ENCODE data around the gene FCSK.
A peak's percentile ranks its signal among the peaks of the same experiment; 100 is the strongest.
"Not testable (repeated sequence)": the region's sequence is repeated elsewhere in the genome, so short reads cannot be mapped to it uniquely, and the experiment has no call there.

Gene FCSK

DNA sequence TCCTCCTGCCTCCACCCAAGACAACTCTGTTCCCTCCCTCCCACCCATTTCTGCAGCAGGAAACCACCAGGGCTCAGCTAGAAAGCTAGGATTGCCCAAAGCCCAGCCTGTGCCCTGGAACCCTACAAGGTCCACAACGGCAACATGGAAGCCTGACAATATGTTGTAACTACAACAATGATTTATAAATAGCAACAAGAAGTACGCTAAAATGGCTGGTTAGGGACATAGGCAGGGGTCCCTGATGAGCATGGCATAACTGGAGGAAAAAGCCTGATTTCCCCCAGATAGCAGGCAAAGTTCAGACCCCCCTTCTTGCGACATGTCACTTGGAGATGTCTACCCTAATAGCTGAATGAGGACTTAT lies 22.1 kb upstream of the FCSK start:
- DNase-seq (ENCODE audit: low read depth in 2 of 2): no peak

DNA sequence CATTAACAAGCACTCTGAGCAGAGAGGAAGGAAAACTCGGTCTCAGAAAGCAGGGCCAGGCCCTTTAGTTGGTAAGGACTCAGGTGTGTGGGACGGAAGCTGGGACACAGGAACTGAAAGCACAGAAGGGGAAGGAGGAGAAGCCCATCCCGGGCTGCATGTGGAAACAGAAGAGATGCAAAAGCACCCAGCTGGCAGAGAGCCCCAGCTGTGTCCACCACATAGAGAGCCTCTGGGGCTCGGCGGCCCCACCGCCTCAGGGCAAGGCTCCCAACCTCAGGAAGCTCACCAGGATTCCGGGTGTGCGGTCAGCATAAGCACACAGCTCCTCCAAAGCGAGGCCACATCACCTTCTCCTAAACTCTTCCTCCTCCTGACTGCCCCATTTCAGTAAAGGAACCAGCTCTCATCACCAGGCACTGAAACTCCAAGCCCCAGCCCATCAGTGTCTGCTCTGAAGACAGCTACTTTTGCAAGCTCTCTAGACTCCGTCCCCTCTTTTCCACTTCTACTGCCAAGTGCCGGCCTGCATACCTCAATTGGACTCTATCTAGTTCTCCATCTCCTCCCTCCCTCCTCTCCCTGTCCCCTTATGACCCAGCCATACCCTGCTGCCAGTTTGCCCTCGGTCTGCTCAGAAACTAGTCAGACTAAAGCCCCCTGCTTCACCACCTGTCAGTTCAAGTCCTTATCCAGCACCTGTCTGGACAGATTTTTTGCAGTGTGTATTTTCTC lies 21.5 kb upstream of the FCSK start:
- no peak for DNase-seq (ENCODE audit: low read depth in 2 of 2)

DNA sequence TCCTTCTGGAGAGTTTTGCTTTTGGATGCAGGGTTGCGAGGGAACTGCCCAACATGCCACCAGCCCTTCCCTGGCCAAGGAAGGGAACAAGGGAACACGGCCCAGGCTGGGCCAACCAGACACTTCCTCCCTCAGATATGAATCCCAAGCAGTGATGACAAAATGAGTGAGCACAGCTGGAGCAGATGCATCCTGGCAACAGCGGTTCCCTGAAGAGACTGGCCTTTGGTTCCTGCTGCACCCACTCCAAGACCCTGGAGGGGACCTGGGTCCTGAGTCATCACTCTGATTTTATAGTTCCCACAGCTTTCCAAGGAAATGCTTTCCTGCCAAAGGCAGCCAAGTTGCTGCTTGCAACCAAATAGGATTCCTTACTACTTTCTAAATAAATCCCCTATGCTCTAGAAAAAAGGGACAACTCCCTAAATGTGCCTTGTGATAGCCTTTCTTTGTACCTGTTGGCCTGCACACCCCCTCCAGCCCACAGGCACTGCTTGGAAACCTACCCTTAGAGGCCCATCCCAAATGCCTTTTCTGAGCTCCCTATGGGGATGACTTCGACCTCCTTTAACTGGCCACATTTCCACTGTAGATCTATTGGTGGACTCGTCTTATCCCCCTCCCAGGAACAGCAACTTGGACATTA lies 20.8 kb upstream of the FCSK start:
- DNase-seq (ENCODE audit: low read depth in 2 of 2): peak; percentile 49 to 52

DNA sequence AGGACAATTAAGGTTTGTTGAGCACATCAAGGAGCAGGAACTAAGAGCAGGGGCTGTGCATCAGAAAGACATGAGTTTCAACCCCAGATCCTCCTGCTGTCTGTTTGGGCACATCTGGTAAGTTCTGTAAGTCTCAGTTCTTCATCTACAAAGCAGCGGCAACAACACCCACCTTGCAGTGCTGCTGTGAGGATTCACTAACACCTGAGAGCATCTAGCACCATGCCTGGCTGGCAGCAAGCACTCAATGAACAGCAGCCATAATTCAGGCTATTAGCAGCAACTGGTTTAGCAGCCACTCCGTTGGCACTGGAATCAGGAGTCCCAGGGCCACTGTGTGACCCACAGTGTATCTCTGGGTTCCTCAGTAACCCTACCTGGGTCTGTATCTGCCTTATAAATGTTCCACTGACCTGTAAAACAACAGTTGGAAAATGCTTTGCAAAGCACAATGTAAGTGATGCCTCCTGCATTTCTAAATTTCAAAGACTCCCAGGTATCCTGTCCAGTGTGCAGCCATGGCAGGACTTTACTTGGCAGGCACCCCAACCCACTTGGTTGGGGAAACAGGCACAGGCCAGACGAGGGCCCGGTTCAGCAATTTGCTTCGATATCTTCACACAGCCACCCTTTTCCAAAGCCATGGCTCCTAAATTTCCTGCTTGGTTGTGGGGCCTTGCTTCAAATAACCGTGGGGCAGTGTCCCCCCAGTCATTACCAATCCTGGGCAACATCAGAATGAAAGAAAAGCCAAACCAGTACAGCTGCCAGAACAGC lies 19.7 kb upstream of the FCSK start:
- DNase-seq (ENCODE audit: low read depth in 2 of 2): no peak

DNA sequence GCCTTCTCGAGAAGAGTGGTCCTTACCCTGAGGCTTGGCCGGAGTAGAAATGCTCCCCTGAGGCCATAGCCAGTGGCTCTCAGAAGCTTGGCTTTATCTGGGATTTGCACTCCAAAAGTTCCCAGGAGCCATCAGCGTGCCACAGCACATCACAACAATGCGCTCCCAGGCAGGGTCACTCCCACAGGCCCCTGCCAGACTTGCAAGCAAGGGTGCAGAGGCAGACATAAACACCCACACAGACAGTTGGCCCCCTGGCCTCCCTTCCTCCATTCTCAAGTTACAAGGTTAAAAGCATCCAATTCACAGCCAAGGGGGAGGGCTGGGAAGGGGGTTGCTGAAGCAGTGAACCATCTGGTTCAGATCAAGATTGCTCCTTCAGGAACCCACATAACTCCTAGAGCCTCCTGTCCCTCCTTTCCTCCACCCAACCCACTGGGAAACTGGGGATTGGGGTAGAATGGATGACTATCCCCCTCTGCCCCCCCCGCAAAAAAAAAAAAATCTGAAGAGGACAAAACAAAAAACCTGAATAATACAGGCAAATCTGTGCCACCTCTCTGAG lies 17.3 kb upstream of the FCSK start:
- DNase-seq (ENCODE audit: low read depth in 2 of 2): peak; percentile 87 to 90

DNA sequence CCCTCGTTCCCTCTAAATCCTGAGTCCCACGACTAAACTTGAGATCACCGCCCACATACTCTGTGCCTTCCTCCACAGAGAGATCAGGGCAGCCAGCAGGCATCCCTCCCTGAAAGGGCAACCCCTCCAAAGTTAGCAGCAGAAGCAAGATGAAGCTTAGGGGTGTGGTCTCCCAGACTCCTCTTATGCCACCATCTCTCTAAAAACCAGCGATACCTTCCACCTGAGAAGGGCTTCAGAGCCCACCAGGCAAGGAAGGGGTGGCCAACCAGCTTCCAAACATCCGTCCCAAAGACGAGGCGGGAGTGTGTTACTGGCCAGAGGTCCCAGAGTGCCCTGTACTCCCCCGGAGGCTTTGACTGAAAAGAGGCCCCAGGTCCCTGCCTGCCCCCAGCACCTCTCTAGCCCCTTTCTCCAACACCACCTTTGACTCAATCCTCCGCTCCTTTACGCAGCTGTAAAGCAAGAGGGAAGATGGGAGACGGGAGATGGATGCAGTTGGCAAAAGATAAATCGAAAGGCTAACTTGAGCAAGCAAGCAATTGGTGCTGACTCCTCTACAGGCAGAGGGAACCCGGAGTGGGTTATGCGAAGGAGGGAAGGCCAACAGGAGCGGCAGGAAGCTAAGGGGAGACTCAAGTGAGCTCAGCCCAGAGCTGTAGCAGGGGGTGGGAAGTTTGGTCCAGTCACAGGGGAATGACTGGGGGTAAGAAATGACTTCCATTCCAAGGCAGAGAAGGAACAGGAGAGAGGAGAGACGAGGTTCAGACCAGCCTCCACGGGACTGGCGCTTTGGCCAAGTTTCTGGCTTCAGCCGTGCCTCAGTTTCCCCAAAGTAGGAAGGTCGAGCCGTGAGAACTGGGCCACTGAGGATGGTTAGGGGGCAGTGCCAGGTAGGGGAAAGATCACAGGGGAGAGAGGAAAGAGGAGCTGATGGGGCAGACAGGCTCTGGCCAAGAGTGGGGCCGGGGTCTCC lies 16.5 kb upstream of the FCSK start:
- DNase-seq (ENCODE audit: low read depth in 2 of 2): no peak

DNA sequence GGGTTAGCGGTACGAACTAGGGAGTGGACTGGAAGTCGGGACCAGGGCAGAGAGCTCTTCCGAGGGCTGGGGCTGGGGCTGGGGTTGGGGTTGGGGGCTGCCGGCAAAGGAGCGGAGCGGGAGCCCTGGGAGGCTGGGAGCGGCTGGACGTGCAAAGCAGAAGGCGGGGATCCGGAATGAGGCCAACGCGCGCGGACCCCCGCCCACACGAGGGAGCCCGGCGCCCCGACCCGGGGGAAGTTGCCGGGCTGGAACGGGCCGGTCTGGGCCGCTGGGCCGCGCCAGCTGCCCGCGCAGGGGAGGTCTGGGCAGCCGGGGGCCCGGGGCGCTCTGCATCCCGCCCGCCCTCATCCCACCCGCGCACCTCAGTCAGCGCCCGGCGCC lies 15.8 kb upstream of the FCSK start:
- DNase-seq (ENCODE audit: low read depth in 2 of 2): no peak

DNA sequence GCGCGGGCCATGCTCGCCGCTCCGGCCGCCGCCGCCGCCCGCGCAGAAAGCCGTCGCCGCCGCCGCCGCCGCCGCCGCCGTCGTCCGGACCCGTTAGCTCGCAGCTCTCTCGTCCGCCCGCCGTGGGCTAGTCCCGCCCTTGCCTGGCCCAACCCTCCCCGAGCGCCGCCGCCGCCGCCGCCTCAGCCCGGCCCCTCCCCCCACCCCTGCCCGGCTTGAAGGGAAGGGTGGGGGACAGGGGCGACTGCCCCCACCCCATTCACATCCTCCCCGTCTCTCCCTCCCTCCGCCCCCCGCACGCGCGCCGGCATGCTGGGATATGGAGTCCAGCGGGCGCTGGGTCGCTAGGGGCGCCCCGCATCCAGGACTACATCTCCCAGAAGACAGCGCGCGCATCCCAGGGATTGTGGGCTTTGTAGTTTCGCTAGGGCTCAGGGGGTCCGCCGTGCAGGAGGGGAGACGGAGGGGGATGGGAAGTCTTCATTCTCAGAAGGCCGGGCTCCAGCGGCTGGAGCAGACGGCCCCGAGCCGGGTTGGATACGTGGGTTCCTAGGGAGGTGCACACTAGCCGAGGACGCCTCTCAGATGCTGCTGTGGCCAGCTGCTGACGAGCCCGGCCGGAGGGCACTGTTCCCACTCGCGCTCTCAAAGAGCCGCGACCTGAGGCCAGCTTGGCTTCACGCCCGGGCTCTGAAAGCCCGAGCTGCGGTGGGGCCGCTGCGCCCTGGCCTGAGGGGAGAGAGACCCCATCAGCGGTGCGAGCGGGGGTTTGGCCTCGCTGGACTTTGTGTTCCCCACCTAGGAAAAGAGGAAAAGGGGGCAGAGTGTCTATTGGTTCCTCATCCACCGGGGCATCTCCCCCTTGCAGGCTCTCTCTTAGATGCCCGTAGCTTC lies 15.2 kb upstream of the FCSK start, which contains the start of gene ST3GAL2:
Gene ST3GAL2 (minus strand): TSS at position 132 of the 894 bp plus-strand sequence. CDS start 40,570 bp downstream, outside the sequence.
- peak; percentile 92 to 93 for DNase-seq (ENCODE audit: low read depth in 2 of 2)

DNA sequence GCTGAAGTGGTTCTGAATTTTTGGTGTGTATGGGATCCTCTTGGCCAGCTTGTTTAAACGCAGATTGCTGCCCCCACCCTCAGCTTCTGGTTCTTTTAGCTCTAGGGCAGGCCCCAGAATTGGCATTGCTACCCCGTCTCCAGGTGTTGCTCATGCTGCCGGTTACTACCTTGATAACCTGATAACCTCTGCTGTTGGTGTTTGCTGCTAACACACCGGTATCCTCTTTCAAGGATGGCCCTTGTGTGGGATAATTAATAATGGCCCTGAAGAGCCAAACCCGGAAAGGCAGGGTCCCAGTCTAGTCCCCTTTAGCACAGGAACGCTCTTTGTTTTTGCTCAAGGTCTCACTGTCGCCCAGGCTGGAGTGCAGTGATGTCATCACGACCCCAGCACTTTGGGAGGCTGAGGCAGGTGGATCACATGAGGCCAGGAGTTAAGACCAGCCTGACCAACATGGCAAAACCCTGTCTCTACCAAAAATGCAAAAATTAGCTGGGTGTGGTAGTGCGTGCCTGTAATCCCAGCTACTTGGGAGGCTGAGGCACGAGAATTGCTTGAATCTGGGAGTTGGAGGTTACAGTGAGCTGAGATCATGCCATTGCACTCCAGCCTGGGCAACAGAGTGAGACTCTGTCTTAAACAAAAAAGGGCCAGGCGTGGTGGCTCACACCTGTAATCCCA lies 14.2 kb upstream of the FCSK start:
- no peak for DNase-seq (ENCODE audit: low read depth in 2 of 2)

DNA sequence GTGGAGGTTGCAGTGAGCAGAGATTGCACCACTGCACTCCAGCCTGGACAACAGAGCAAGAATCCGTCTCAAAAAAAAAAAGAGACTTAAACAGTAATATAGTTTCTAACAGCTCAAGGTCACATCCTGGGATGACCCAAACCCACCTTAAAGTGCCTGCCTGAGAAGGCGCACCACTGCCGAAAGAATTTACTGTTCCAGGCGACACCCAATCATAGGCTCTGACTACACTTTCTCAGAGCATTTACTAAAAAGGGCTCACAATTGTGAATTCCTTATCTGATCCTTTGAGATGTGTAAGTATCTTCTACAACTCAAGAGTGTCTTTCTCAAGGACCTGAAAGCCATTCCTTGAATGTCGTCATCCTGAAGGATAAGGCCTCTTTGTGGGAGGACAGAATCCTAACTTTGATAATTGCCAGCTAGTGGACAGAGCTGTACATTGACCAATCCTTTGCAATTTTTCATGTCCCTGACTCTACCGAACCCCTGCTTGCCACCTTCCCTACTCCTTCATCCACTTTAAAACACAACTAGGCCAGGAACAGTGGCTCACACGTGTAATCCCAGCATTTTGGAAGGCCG lies 12.9 kb upstream of the FCSK start:
- DNase-seq (ENCODE audit: low read depth in 2 of 2): no peak

DNA sequence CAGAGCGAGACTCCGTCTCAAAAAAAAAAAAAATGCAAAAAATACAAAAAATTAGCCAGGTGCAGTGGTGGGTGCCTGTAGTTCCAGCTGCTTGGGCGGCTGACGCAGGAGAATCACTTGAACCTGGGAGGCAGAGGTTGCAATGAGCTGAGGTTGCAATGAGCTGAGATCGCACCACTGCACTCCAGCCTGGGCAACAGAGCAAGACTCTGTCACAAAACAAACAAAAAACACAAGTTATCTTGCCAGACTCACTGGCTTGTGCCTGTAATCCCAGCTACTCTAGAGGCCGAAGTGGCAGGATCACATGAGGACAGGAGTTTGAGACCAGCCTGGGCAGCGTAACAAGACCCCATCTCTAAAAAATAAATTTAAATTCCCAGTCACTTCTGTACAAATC lies 12.1 kb upstream of the FCSK start:
- no peak for DNase-seq (ENCODE audit: low read depth in 2 of 2)

DNA sequence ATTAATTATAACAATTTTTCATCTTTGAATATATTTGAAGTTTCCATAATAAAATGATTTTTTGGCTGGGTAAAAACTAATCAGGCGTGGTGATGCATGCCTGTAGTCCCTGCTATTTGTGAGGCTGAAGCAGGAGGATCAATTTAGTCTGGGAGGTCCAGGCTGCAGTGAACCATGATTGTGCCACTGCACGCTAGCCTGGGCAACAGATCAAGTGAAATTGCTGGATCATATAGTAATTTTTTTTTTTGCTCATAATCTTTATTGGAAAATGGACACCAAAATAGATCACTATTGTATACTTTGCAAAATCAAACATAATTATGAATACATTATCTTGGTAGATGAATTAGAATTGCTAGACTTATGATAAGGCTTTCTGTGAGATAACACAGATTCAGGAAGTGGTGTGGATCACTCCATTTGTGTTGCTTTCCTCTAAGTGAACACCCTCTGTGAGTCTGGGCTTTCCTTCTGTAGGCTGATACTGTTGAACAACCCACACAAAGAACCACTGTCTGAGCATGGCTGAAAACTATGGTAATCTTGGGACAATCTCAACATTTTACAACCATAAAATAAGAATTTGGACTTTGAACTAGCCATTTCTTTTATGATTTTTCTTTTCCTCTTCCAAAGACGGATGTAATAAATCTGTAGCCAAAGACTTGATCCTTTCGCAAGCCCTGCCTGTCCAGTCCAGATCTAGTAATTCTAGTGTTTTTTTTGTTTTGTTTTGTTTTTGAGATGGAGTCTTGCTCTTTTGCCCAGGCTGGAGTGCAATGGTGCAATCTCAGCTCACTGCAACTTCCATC lies 9.9 kb upstream of the FCSK start:
- no peak for DNase-seq (ENCODE audit: low read depth in 2 of 2)

DNA sequence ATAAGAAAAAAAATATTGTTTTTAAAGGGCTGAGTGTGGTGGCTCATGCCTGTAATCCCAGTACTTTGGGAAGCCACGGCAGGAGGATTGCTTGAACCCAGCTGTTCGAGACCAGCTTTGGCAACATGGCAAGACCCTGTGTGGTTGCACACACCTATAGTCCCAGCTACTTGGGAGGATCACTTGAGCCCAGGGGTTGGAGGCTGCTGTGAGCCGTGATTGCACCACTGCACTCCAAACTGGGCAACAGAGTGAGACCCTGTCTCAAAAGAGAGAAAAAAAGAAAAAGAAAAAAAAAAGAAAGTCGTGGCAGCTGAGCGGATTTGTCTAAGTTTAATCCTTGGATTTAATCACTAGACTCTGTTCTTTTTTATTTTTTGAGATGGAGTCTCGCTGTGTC lies 6.3 kb upstream of the FCSK start:
- no peak for DNase-seq (ENCODE audit: low read depth in 2 of 2)

DNA sequence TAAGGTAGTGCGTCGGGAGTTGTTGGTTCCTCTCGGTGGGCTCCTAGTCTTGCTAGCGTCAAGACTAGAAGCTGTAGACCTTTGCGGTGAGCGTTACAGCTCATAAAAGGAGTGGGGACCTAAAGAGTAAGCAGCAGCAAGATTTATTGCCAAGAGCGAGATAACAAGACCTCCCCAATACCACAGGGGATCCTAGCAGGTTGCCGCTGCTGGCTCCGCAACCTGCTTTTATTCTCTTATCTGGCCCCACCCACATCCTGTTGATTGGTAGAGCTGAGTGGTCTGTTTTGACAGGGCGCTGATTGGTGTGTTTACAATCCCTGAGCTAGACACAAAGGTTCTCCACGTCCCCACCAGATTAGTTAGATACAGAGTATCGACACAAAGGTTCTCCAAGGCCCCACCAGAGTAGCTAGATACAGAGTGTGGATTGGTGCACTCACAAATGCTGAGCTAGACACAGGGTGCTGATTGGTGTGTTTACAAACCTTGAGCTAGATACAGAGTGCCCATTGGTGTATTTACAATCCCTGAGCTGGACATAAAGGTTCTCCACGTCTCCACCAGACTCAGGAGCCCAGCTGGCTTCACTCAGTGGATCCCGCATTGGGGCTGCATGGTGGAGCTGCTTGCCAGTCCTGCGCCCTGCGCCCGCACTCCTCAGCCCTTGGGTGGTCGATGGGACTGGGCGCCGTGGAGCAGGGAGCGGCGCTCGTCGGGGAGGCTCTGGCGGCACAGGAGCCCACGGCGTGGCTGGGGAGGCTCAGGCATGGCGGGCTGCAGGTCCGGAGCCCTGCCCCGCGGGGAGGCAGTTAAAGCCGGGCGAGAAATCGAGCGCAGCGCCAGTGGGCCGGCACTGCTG lies 4.0 kb upstream of the FCSK start:
- not testable (repeated sequence) for DNase-seq (ENCODE audit: low read depth in 2 of 2)

DNA sequence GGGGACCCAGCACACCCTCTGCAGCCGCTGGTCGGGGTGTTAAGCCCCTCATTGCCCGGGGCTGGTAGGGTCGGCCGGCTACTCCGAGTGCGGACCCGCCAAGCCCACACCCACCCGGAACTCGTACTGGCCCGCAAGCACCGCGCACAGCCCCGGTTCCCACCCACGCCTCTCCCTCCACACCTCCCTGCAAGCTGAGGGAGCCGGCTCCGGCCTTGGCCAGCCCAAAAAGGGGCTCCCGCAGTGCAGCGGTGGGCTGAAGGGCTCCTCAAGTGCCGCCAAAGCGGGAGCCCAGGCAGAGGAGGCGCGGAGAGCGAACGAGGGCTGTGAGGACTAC lies 3.4 kb upstream of the FCSK start:
- DNase-seq (ENCODE audit: low read depth in 2 of 2): not testable (repeated sequence)

DNA sequence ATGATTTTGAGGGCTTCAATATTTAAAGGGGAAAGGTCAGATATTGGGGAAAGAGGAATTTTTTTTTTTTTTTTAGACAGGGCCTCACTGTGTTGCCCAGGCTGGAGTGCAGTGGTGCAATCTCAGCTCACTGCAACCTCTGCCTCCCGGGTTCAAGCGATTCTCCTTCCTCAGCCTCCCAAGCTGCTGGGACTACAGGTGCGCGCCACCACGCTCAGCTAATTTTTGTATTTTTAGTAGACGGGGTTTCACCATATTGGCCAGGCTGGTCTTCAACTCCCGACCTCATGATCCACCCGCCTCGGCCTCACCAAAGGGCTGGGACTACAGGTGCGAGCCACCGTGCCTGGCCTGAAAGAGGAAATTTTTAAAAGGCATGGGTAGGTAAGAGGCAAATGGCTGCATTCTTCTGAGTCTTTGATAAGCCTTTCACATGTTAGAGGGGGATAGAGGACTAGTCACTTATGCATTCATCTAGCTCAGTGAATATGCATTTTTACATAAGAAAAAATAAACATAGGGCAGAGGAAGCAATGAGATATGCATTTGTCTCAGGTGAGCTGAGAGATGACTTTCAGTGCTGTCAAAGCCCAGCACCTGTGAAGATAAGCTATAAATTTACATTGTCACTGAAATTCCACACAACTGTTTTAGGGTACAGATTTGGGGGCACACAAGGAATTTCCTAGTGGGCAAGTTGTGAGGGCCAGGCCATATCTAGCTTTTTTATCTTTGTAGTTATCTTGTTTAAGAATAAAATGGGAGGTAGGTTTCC lies 1.1 kb upstream of the FCSK start:
- no peak for DNase-seq (ENCODE audit: low read depth in 2 of 2)

DNA sequence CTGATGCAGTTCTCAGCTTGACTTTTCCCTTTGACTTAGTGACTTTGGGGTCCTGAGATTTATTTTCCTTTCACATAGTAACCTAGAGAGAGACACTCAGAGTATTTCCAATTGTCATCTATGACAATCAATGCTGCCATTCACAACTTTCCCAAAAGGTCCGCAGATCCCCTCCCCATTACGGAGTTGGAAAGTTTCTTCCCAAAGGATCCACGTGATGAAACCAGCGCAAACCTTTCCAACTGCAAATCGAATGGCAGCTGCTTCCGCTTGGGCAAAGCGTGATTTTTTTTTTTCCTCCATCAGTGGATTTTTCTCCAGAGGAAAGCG lies 538 bp upstream of the FCSK start:
- no peak for DNase-seq (ENCODE audit: low read depth in 2 of 2)
